ENCODE measurements around the gene HS2ST1.

DNA sequence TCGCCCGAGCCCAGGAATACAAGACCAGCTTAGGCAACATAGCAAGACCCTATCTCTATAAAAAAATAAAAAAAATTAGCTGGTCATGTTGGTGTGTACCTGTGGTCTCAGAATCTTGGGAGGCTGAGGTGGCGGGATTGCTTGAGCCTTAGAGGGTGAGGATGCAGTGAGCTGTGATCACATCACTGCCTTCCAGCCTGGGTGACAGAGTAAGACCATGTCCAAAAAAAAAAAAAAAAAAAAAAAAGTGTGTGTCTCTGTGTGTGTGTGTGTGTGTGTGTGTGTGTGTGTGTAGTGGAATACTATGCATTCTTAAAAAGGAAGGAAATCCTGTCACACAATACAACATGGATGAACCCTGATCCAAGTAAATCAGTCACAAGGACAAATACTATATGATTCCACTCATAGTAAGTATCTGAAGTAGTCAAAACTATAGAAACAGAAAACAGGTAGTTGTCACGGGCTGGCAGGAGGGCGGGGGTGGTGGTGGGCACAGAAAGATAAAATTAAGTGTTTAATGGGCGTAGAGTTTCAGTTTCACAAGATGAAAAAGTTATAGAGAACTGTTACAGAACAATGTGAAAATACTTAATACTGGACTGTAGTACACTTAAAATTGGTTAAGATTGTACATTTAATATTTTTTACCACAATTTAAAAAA lies 48.3 kb upstream of the HS2ST1 start:
- TF ChIP-seq, protein P1, sequence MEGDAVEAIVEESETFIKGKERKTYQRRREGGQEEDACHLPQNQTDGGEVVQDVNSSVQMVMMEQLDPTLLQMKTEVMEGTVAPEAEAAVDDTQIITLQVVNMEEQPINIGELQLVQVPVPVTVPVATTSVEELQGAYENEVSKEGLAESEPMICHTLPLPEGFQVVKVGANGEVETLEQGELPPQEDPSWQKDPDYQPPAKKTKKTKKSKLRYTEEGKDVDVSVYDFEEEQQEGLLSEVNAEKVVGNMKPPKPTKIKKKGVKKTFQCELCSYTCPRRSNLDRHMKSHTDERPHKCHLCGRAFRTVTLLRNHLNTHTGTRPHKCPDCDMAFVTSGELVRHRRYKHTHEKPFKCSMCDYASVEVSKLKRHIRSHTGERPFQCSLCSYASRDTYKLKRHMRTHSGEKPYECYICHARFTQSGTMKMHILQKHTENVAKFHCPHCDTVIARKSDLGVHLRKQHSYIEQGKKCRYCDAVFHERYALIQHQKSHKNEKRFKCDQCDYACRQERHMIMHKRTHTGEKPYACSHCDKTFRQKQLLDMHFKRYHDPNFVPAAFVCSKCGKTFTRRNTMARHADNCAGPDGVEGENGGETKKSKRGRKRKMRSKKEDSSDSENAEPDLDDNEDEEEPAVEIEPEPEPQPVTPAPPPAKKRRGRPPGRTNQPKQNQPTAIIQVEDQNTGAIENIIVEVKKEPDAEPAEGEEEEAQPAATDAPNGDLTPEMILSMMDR (conservative IDR thresholded peaks at IDR 0.05; ENCODE audit: low read depth, low read length), result no peak
- TF ChIP-seq EZH2 (IDR thresholded peaks at IDR 0.05; ENCODE audit: borderline replicate concordance, low read depth, low read length, poor library complexity, severe bottlenecking), result no peak

Measured in A673 (cell line).